GM18499 (cell line): ENCODE results near the gene CUBN.

Source experiments
- ATAC-seq: cut with Tn5 transposase; IDR thresholded peaks from one replicate; pipeline ENCODE4 v1.9.1; 2021; ENCODE audit warnings: moderate number of reproducible peaks; ENCODE audit not compliant: insufficient read depth, unreplicated experiment

CUBN gene

GRCh38 chr10:16941067-16941466 lies 188.5 kb downstream of the CUBN start:
- no peak for ATAC-seq

GRCh38 chr10:16938952-16939351 lies 190.7 kb downstream of the CUBN start:
- ATAC-seq, result no peak

GRCh38 chr10:16934461-16934860 lies 195.2 kb downstream of the CUBN start:
- no peak for ATAC-seq

- ATAC-seq, result no peak
These were observed 195.8 kb downstream of the CUBN start for GRCh38 chr10:16933783-16934182.

GRCh38 chr10:16931930-16932329 lies 197.7 kb downstream of the CUBN start:
- ATAC-seq, result no peak

GRCh38 chr10:16930540-16930939 lies 199.1 kb downstream of the CUBN start:
- ATAC-seq, result no peak

GRCh38 chr10:16929069-16929468 lies 200.5 kb downstream of the CUBN start:
- ATAC-seq, result no peak

GRCh38 chr10:16927546-16927945 lies 202.1 kb downstream of the CUBN start:
- ATAC-seq, result no peak

- ATAC-seq, result no peak
These were observed 205.9 kb downstream of the CUBN start for GRCh38 chr10:16923726-16924125.

- ATAC-seq, result no peak
These were observed 206.3 kb downstream of the CUBN start for GRCh38 chr10:16923309-16923708.

GRCh38 chr10:16919121-16919982 lies 210.3 kb downstream of the CUBN start:
- ATAC-seq, result no peak

- no peak for ATAC-seq
These were observed 213.1 kb downstream of the CUBN start for GRCh38 chr10:16916496-16916895.

- no peak for ATAC-seq
These were observed 214.3 kb downstream of the CUBN start for GRCh38 chr10:16915300-16915699.

GRCh38 chr10:16913266-16913665 lies 216.3 kb downstream of the CUBN start:
- ATAC-seq, result no peak

- ATAC-seq, result no peak
These were observed 218.8 kb downstream of the CUBN start for GRCh38 chr10:16910793-16911164.

- no peak for ATAC-seq
These were observed 219.4 kb downstream of the CUBN start for GRCh38 chr10:16909961-16910792.

- no peak for ATAC-seq
These were observed 220.3 kb downstream of the CUBN start for GRCh38 chr10:16909271-16909767.

GRCh38 chr10:16907687-16908086 lies 221.9 kb downstream of the CUBN start:
- no peak for ATAC-seq

GRCh38 chr10:16905320-16905719 lies 224.3 kb downstream of the CUBN start:
- ATAC-seq, result no peak

GRCh38 chr10:16904639-16905061 lies 225.0 kb downstream of the CUBN start:
- ATAC-seq, result no peak

- ATAC-seq, result no peak
These were observed 225.6 kb downstream of the CUBN start for GRCh38 chr10:16904049-16904448.
